Stimulated activated CD4-positive, alpha-beta T cell treated with anti-CD3 and anti-CD28 coated beads, Interleukin-1b, Interleukin-23, amount 100 ng/mL, for 24 hours (primary cell): ENCODE results near the gene GPR173.

Experiments used
- DNase-seq, 4 experiments: peaks; one replicate each; pipeline ENCODE4 v3.0.0-alpha.2; 2020; ENCODE audit warnings: low read depth in 4 of 4, low spot score in 1 of 4

Gene GPR173

DNA sequence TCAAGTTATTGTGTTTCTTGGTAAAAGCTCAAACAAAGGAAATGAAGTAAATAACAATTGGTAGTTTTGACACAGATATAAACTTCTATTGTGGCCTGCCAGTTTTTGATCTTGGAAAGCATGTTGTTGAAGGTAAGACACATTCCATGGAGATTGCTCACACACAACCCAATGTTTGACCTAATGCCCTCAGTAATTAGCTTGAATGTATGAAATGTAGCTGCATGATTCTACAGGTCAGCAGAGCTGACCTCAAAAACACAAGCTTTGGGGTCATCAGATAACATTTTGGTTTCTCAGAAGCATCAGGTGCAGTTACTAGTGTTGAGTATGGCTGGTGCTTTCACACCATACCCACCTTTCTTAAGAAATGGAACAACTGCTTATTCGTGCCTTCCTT is 16.5 kb downstream of the GPR173 start:
- no peak for DNase-seq

DNA sequence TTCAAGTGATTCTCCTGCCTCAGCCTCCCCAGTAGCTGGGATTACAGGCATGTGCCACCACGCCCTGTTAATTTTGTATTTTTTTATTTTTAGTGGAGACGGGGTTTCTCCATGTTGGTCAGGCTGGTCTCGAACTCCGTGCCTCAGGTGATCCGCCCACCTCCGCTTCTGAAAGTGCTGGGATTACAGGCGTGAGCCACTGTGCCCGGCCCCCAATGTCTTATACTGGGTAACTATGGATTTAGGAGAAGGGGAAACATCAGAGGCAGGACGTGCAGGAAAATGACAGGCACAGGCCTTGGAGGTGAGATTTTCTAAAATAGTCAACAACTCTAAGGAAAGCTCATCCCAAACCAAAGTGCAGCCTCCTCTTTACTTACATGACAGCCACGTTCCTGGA is 22.5 kb downstream of the GPR173 start:
- DNase-seq, result no peak

DNA sequence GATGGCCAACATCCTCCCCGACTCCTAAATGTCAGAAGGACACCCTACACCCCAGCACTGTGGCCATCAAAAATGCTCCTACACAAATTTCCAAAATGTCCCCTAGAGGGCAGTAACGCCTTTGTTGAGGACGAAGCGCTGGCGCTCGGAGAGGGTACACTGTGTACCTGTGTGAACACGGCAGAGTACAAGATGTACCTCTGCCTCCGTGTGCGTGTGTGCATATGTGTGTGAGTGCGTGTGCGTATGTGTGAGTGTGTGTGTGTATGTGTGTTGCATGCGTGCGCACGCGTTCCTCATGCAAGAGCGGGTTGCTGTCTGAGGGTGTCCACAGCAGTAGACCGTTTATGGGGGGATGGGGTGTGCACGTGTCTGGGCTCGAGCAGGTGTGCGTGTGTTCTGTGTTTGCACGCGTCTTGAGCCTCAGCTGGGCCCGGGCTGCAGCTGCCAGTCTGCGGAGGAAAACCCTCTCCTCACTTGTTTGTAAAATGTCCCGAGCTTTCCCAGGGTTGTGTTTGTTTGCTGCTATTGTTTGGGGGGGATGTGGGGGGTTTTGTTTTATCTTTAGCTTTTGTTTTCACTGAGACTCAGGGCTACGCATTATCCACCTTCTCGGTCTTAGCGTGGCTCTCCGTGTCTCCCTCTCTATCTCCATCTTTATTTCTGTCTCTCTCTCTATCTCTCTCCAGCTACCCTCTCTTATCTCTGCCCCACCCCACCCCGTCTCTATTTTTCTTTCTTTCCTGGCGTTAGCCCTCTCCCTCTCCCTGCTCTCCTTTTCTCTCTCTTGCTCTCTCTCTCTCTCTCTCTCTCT is 23.2 kb downstream of the GPR173 start:
- DNase-seq, result peak in 3 of 4 experiments; percentile 26 to 37 (median 32)

DNA sequence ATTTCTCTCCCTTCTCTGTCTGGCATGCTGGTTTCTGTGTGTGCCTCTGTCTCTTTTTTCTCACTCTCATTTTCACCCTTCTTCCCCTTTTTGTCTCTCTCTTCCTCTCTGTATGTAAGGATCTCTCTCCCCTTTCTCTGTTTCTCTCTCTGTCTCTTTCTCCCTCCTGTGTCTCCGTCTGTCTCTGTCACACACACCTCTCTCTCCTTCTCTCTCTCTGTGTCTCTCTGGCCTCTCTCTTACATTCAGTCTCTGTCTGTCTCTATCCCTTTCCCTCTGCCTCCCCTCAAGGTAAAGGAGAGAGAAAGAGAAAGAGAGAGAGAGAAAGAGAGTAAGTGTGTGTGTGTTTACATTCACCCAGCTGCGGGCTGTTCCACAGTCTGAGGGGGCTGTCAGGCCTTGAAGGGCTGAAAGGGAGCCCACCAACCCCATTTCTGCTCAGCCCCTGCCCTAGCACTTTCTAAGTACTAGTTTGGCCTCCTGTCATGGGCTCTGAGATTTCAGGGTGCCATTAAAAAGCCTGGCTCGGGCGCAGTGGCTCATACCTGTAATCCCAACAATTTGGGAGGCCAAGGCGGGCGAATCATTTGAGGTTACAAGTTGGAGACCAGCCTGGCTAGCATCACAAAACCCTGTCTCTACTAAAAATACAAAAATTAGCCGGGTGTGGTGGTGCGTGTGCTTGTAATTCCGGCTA is 24.0 kb downstream of the GPR173 start:
- no peak for DNase-seq

DNA sequence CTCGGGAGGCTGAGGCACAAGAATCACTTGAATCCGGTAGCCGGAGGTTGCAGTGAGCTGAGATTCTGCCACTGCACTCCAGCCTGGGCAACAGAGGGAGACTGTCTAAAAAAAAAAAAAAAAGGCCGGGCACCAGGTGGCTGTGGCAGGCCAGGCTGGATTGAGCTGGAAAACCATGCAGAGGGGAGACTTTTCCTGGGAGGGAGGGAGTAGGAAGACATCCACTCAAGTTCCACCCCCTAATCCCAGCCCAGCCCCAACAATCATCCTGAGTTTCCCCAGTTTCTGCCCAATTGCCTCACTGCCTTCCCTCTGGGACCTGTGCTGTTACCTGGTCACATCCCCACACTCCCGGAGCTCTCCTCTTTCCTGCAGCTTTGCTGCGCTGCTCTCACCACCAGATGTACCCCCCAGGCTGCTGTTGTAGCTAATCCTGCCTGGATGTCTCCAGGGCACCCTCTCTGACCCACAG is 24.6 kb downstream of the GPR173 start:
- no peak for DNase-seq

DNA sequence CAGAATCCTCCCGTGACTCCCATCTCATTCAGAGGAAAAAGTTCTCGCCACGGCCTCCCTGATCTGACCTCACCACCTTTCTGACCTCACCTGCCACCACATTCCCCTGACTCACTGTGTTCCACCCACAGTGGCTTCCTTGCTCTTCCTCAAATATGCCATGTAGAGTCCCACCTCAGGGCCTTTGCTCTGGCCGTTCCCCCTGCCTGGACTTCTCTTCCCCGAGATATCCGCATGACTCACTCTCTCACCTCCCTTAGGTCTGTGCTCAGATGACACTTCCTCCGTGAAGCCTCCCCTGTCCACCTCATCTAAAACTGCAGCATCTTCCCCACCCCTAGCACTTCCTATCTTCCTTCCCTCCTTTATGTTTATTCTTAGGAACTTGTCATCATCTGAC is 26.4 kb downstream of the GPR173 start:
- no peak for DNase-seq

DNA sequence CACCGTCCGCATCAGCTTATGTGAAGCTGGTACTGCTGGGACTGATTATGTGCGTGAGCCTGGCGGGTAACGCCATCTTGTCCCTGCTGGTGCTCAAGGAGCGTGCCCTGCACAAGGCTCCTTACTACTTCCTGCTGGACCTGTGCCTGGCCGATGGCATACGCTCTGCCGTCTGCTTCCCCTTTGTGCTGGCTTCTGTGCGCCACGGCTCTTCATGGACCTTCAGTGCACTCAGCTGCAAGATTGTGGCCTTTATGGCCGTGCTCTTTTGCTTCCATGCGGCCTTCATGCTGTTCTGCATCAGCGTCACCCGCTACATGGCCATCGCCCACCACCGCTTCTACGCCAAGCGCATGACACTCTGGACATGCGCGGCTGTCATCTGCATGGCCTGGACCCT is 28.1 kb downstream of the GPR173 start:
- DNase-seq, result no peak

DNA sequence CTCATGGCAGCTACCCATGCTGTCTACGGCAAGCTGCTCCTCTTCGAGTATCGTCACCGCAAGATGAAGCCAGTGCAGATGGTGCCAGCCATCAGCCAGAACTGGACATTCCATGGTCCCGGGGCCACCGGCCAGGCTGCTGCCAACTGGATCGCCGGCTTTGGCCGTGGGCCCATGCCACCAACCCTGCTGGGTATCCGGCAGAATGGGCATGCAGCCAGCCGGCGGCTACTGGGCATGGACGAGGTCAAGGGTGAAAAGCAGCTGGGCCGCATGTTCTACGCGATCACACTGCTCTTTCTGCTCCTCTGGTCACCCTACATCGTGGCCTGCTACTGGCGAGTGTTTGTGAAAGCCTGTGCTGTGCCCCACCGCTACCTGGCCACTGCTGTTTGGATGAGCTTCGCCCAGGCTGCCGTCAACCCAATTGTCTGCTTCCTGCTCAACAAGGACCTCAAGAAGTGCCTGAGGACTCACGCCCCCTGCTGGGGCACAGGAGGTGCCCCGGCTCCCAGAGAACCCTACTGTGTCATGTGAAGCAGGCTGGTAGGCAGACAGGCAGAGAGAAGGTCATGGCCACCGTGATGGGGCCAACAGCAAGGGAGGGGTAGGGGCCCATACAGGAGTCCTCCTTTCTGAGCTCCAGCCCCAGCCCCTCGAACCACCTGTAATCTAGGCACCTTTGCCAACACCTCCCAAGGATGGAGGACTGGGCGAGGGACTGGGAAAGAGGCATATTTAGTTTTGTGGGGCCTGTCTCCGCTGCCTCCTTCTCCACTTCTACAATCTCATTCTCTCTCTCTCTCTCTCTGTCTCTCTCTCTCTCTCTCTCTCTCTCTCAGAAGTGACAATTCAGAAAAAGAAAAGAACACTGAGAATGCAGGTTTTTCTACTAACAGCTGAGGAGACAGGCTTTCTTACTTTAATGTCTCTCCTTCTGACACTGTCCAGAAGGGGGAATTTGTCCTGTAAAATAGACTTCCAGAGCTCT is 28.9 kb downstream of the GPR173 start:
- no peak for DNase-seq

DNA sequence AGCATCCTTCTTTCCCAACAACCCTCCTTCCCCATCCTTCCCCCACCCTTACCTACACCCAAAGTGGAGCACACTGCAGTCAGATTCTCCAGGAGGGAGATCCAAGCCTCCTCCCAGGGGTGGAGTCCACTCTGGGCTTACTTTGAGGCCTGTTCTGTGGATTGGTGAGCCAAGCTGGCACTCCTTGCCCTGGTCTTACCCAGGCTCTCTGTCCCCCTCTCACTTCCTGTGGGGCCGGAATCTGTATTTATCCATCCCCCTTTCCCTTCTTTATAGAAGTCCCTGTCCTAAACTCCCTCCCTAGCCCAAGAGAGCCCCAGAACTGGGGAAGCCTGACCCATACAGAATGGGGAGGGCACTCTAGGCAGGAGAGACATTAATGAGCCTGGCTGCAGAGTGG is 30.4 kb downstream of the GPR173 start:
- DNase-seq, result no peak

DNA sequence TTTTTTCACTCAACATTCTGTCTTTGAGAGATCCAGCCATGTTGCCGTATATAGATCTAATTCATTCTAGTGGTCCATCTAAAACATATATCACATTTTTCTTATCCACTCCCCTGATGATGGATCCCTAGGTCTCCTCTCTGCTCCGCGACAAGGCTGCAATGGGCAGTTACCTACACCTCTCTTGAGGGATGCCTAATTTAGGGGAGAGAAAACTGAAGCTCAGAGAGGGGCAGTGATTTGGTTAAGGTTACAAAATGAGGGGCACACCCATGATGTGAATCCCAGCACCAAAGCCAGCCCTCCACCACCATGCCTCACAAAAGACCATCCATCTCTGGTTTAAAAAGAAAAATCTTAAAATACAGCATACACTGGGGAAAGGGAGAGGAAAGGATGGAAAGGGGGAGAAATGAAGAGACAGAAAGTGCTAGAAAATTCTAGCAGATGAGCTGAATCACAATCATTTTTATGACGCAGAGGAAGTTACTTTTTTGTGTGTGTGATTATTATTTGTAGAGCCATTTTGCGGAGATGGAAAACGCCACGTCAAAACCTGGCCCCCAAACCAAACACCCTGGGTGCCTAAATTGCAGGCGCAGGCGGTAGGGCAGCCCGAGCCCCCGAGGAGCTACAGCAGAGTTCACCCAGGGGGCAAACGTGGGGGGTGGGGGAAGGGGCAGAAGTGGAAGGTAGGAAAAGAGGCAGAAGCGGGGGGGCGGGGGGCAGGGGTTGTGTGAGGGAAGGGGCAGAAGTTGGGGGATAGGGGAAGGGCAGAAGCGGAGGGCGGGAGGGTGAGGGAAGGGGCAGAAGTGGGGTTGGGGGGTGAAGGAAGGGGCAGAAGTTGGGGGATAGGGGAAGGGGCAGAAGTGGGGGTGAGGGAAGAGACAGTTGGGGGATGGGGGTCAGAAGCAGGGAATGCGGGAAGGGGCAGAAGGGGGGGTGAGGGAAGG is 32.3 kb downstream of the GPR173 start:
- no peak for DNase-seq

DNA sequence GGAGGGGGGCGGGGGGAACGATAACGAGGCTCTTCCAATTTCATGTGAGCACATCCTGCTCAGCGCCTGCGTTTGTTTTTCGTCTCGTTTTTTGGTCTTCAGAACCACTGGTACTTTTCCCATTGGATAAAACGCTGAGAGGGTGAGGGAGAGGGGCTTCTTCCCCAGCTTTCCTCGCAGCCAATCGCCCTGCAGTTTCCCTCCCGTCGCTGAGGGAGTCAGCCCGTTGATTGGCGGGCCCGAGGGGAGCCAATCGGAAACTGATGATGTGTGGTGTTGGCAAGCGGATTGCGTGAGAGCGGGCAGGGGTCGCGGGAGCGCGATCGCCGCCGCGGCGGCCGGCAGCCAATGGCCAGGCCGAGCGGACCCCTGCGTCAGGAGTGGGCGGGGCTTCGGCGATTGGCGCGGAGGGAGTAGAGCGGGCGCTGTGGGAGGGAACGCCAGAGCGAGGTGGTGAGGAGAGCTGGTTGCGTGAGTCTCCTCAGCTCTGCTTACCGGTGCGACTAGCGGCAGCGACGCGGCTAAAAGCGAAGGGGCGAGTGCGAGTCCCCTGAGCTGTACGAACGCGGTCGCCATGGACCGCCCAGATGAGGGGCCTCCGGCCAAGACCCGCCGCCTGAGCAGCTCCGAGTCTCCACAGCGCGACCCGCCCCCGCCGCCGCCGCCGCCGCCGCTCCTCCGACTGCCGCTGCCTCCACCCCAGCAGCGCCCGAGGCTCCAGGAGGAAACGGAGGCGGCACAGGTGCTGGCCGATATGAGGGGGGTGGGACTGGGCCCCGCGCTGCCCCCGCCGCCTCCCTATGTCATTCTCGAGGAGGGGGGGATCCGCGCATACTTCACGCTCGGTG is 33.6 kb downstream of the GPR173 start, which contains the start of gene TSPYL2:
Gene TSPYL2, plus strand, starts transcription at position 443 of the 848 bp plus-strand sequence. Its CDS starts 132 bp downstream, at position 575.
- DNase-seq, result peak; percentile 74 to 86 (median 84)

DNA sequence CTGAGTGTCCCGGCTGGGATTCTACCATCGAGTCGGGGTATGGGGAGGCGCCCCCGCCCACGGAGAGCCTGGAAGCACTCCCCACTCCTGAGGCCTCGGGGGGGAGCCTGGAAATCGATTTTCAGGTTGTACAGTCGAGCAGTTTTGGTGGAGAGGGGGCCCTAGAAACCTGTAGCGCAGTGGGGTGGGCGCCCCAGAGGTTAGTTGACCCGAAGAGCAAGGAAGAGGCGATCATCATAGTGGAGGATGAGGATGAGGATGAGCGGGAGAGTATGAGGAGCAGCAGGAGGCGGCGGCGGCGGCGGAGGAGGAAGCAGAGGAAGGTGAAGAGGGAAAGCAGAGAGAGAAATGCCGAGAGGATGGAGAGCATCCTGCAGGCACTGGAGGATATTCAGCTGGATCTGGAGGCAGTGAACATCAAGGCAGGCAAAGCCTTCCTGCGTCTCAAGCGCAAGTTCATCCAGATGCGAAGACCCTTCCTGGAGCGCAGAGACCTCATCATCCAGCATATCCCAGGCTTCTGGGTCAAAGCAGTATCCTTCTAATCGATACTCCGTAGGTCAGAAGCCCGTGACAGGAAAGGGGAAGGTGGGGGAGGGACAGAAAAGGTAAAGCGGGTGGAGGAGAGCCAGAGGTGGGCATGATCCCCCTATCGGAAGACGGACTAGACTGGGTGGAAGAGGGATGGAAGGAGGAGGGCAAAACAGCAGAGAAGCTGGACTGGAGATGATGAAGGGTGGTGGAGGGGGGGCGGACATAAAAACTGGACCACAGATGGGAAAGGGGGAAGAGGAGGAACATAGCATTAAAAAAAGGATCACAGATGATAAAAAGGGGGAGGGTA is 34.4 kb downstream of the GPR173 start:
- DNase-seq, result no peak

DNA sequence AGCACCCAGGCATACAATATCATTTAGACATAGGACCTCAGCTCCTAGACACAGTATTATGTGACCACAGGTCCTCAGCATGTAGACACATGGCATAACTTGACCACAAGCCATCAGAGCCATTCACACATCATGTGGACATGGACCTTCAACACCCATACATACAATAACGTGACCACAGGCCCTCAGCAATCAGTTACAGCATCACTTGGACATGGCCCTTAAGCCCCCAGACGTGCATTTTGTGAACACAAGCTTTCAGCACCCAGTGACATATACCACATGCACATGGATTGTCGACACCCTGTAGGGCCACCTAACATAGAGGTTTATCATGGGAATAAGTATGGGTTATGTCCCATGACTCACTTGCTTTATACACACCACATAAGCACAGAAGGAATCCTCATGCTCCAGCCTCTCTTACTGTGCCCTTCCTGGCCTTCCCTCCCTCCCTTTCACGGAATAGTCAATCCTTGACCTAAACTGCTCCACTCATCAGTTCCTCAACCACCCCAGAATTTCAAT is 35.5 kb downstream of the GPR173 start:
- DNase-seq, result no peak

DNA sequence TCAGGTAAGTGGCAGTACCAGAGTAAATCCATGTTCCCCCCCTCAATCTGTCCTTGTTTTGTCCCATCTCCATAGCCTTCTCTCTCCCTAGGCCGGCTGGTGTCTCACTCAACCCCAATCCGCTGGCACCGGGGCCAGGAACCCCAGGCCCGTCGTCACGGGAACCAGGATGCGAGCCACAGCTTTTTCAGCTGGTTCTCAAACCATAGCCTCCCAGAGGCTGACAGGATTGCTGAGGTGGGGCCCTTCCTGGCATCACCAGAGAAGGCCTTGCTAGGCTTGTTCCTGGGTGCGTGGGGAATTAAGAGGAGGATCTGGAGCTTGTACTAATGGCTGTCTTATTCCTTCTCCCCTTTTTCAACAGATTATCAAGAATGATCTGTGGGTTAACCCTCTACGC is 36.3 kb downstream of the GPR173 start:
- no peak for DNase-seq

DNA sequence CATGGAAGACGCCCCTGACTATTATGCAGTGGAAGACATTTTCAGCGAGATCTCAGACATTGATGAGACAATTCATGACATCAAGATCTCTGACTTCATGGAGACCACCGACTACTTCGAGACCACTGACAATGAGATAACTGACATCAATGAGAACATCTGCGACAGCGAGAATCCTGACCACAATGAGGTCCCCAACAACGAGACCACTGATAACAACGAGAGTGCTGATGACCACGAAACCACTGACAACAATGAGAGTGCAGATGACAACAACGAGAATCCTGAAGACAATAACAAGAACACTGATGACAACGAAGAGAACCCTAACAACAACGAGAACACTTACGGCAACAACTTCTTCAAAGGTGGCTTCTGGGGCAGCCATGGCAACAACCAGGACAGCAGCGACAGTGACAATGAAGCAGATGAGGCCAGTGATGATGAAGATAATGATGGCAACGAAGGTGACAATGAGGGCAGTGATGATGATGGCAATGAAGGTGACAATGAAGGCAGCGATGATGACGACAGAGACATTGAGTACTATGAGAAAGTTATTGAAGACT is 37.2 kb downstream of the GPR173 start:
- DNase-seq, result no peak

DNA sequence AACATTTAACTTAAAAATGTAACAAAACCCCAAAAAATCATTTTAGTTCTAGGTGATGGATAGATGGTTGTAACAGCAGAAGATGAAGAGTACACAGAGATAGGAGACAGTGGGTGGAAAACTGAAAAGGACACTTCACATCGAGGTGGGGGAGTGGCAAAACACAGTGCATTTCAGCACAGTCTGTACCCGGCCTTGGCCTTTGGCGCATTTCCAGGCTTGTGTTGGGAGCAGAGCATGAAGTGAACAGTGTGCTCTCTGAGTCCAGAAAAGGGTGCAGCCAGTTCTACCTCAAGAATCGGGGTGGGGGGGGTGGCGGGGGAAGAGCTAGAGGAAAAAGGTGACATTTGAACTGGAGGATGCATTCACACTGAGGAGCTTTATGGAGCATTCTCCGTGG is 37.9 kb downstream of the GPR173 start:
- DNase-seq, result no peak

DNA sequence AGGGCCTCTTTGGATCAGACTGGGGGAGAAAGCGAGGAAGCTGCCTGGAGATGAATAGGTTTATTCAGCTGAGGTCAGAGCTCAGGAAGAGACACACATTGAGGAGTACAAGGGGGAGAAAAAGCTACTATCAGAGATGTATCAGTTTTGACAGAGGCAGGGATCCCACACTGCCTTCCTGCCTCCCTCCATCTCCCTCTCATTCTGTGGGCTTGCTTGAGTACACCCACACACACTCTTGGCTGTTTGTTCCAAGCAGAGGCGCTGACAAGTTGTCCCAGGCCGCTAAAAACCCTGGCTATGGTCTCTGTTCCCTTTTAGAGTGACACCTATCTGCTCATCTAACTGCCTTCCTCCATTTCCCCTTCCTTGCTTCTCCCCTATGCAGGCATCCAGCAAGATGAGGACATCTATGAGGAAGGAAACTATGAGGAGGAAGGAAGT is 38.8 kb downstream of the GPR173 start:
- DNase-seq, result no peak
